HG02884 (cell line): Measurements from ENCODE around the gene ZNF100.
"Not testable (repeated sequence)": the region's sequence is repeated elsewhere in the genome, so short reads cannot be mapped to it uniquely, and the experiment has no call there.

Source experiments
- ATAC-seq: cut with Tn5 transposase; IDR thresholded peaks from one replicate; pipeline ENCODE4 v1.9.1; 2021; ENCODE audit warnings: mild to moderate bottlenecking, moderate library complexity; ENCODE audit not compliant: unreplicated experiment

Gene ZNF100

GRCh38 chr19:21705393-21705792 lies 62.0 kb downstream of the ZNF100 start:
- ATAC-seq = no peak

- ATAC-seq = no peak
These were observed 63.1 kb downstream of the ZNF100 start for GRCh38 chr19:21704320-21704719.

GRCh38 chr19:21699197-21699596 lies 68.2 kb downstream of the ZNF100 start:
- no peak for ATAC-seq

GRCh38 chr19:21698215-21698614 lies 69.2 kb downstream of the ZNF100 start:
- ATAC-seq = no peak

GRCh38 chr19:21697698-21698097 lies 69.7 kb downstream of the ZNF100 start:
- no peak for ATAC-seq

- no peak for ATAC-seq
These were observed 73.0 kb downstream of the ZNF100 start for GRCh38 chr19:21694171-21694906.

- ATAC-seq = no peak
These were observed 74.0 kb downstream of the ZNF100 start for GRCh38 chr19:21693399-21693798.

- ATAC-seq = no peak
These were observed 75.7 kb downstream of the ZNF100 start for GRCh38 chr19:21691661-21692060.

- ATAC-seq = no peak
These were observed 78.9 kb downstream of the ZNF100 start for GRCh38 chr19:21688464-21688863.

- no peak for ATAC-seq
These were observed 86.7 kb downstream of the ZNF100 start for GRCh38 chr19:21680671-21681070.

- ATAC-seq = no peak
These were observed 87.4 kb downstream of the ZNF100 start for GRCh38 chr19:21680026-21680425.

GRCh38 chr19:21677696-21678418 lies 89.5 kb downstream of the ZNF100 start:
- no peak for ATAC-seq

- no peak for ATAC-seq
These were observed 92.9 kb downstream of the ZNF100 start for GRCh38 chr19:21674454-21674853.

- ATAC-seq = not testable (repeated sequence)
These were observed 93.9 kb downstream of the ZNF100 start for GRCh38 chr19:21673479-21673878.
